Parietal lobe (tissue), 2 donors: ENCODE results near the gene IQUB. TPM values are rescaled to one million over a fixed set of nuclear protein-coding genes. Genes with fewer than 3 reads are reported as not detected.

Experiments used
- small RNA-seq: library from RNA; depleted of rRNA; stranded (forward); fragments of <200 nt; gene quantifications from one replicate; pipeline ENCODE3, GENCODE V24; 2014; ENCODE audit warnings: low replicate concordance
- total RNA-seq: library from RNA; depleted of rRNA; stranded (reverse); fragments of >200 nt; gene quantifications from one replicate; pipeline ENCODE4 v1.2.3, GENCODE V29; 2014

IQUB gene
- total RNA-seq: 3.8 TPM

GRCh38 chr7:123534383-123535260, at the start of gene IQUB:
TSS of gene IQUB (minus strand) at chr7:123534595. CDS start at chr7:123512340, 22,255 bp downstream.

GRCh38 chr7:123557398-123558288, 23.2 kb upstream of the IQUB start, which contains the start of gene NDUFA5:
TSS of gene NDUFA5 (minus strand) at chr7:123557818. CDS start at chr7:123557795, 23 bp downstream.

Small RNAs within 50 kb of the gene (small RNA-seq; reads per million reads assigned to genes)
- gene RNU6-296P: not detected

Other genes starting within 250 kb of the IQUB start
- gene NDUFA5, start 23.2 kb upstream of the IQUB start, total RNA-seq: 112 TPM
- gene ASB15, start 67.2 kb upstream of the IQUB start, total RNA-seq: not detected
- gene LMOD2, start 121.3 kb upstream of the IQUB start, total RNA-seq: not detected
- gene WASL, start 214.4 kb upstream of the IQUB start, total RNA-seq: 30.4 TPM